ENCODE results near the gene TNFAIP8L2. TPM values are rescaled to one million over a fixed set of nuclear protein-coding genes. Genes with fewer than 3 reads are reported as not detected.

The TNFAIP8L2 gene
- total RNA-seq, 1 donor from 2014 or later, result 1.6 TPM

Other genes starting within 250 kb of the TNFAIP8L2 start
- 50.6 TPM for gene SETDB1, start 230.3 kb upstream of the TNFAIP8L2 start, total RNA-seq (ENCODE audit: unreplicated experiment)
- gene CERS2, start 181.8 kb upstream of the TNFAIP8L2 start, total RNA-seq (ENCODE audit: unreplicated experiment), result 186 TPM
- not detected for gene ANXA9, start 174.4 kb upstream of the TNFAIP8L2 start, total RNA-seq (ENCODE audit: unreplicated experiment)
- gene MINDY1, start 149.7 kb upstream of the TNFAIP8L2 start, total RNA-seq (ENCODE audit: unreplicated experiment), result 11.2 TPM
- gene PRUNE1, start 148.2 kb upstream of the TNFAIP8L2 start, total RNA-seq (ENCODE audit: unreplicated experiment), result 16.7 TPM
- gene BNIPL, start 120.1 kb upstream of the TNFAIP8L2 start, total RNA-seq (ENCODE audit: unreplicated experiment), result 1.5 TPM
- 1.0 TPM for gene C1orf56, start 108.9 kb upstream of the TNFAIP8L2 start, total RNA-seq (ENCODE audit: unreplicated experiment)
- gene CDC42SE1, start 97.0 kb upstream of the TNFAIP8L2 start, total RNA-seq (ENCODE audit: unreplicated experiment), result 180 TPM
- 27.8 TPM for gene MLLT11, start 96.3 kb upstream of the TNFAIP8L2 start, total RNA-seq (ENCODE audit: unreplicated experiment)
- gene GABPB2, start 85.9 kb upstream of the TNFAIP8L2 start, total RNA-seq (ENCODE audit: unreplicated experiment), result 4.1 TPM
- 214 TPM for gene SEMA6C, start 10.0 kb upstream of the TNFAIP8L2 start, total RNA-seq (ENCODE audit: unreplicated experiment)
- 7.5 TPM for gene LYSMD1, start 9.3 kb downstream of the TNFAIP8L2 start, total RNA-seq (ENCODE audit: unreplicated experiment)
- 48.3 TPM for gene SCNM1, start 9.5 kb downstream of the TNFAIP8L2 start, total RNA-seq (ENCODE audit: unreplicated experiment)
- 1.1 TPM for gene TMOD4, start 19.3 kb downstream of the TNFAIP8L2 start, total RNA-seq (ENCODE audit: unreplicated experiment)
- gene VPS72, start 33.5 kb downstream of the TNFAIP8L2 start, total RNA-seq (ENCODE audit: unreplicated experiment), result 83.5 TPM
- gene PIP5K1A, start 41.9 kb downstream of the TNFAIP8L2 start, total RNA-seq (ENCODE audit: unreplicated experiment), result 75.9 TPM
- gene PSMD4, start 98.1 kb downstream of the TNFAIP8L2 start, total RNA-seq (ENCODE audit: unreplicated experiment), result 186 TPM
- 29.9 TPM for gene ZNF687, start 125.7 kb downstream of the TNFAIP8L2 start, total RNA-seq (ENCODE audit: unreplicated experiment)
- gene PI4KB, start 170.8 kb downstream of the TNFAIP8L2 start, total RNA-seq (ENCODE audit: unreplicated experiment), result 50.3 TPM
- 51.6 TPM for gene RFX5, start 190.6 kb downstream of the TNFAIP8L2 start, total RNA-seq (ENCODE audit: unreplicated experiment)
- gene SELENBP1, start 216.1 kb downstream of the TNFAIP8L2 start, total RNA-seq (ENCODE audit: unreplicated experiment), result 15.6 TPM
- gene PSMB4, start 242.9 kb downstream of the TNFAIP8L2 start, total RNA-seq (ENCODE audit: unreplicated experiment), result 322 TPM

Data from endothelial cell (in vitro differentiated cells).